ENCODE data around the gene EDIL3. TPM values are rescaled to one million over a fixed set of nuclear protein-coding genes. Genes with fewer than 3 reads are reported as not detected.

Gene EDIL3
- total and polyA plus RNA-seq, 2 of the 8 experiments (the other 6 are each of a cell fraction or from before 2014, with no cell fraction given) = 14.7 to 47.2 TPM

GRCh38 chr5:84433461-84433860 lies 48.8 kb upstream of the EDIL3 start:
- no peaks in the 10 kb centered on the region for H3K27me3 ChIP-seq (replicated peaks in 1 of 4; ENCODE audit: control insufficient read depth in 3 of 4, extremely low read depth in 1 of 4, insufficient read depth in 3 of 4, low read length in 3 of 4)
- FAIRE-seq = no peak
- H2AFZ ChIP-seq (ENCODE audit: low read length) = no peak overlapping the region

More at GRCh38 chr5:84433461-84433860, 48.8 kb upstream of the EDIL3 start:
- no peak overlapping the region for H3K4me3 ChIP-seq (ENCODE audit: extremely low read depth in 1 of 4, insufficient read depth in 2 of 4, low read depth in 3 of 4, low read length in 4 of 4)
- H4K8ac ChIP-seq (ENCODE audit: extremely low read depth, insufficient read depth, low read length) = no peak overlapping the region
- H3K23me2 ChIP-seq (ENCODE audit: low read depth, low read length) = no peaks in the 10 kb centered on the region
- ChIA-PET CTCF (ENCODE audit: partially characterized antibody) (interaction anchor here (1.4 kb wide), 1 partner anchor 18 kb away, joined by 3 read pairs; no protein-coding TSS in a partner anchor), POLR2A (ENCODE audit: partially characterized antibody) (no interaction called here)
- H3K27ac ChIP-seq (ENCODE audit: low read depth, low read length) = no peak overlapping the region
- no peak overlapping the region for H2AK5ac ChIP-seq (ENCODE audit: low read depth, low read length)
- no peaks in the 10 kb centered on the region; a peak in 1 of 8 replicates for H3K36me3 ChIP-seq (ENCODE audit: control insufficient read depth in 2 of 4, insufficient read depth in 4 of 4, low read length in 3 of 4)
- H3K4me2 ChIP-seq (ENCODE audit: insufficient read depth in 1 of 2, low read depth in 2 of 2, low read length in 2 of 2) = no peak overlapping the region
- no peak overlapping the region for H4K5ac ChIP-seq (ENCODE audit: insufficient read length, low read depth, low read length)
- H3K4ac ChIP-seq (replicated peaks; ENCODE audit: insufficient read length, low read depth, low read length) = no peak overlapping the region
- no peaks in the 10 kb centered on the region for H3K79me1 ChIP-seq (ENCODE audit: low read depth, low read length)
- H2BK15ac ChIP-seq (ENCODE audit: low read length) = no peak overlapping the region
- H3K79me2 ChIP-seq (ENCODE audit: control insufficient read depth in 1 of 2, insufficient read depth in 2 of 2, low read length in 2 of 2) = no peaks in the 10 kb centered on the region
- H4K20me1 ChIP-seq (replicated peaks in 1 of 2; ENCODE audit: control insufficient read depth in 1 of 2, insufficient read depth in 2 of 2, low read length in 2 of 2) = no peaks in the 10 kb centered on the region
- H2BK120ac ChIP-seq (replicated peaks; ENCODE audit: low read depth, low read length) = no peak overlapping the region
- no peak overlapping the region for H3K23ac ChIP-seq (ENCODE audit: insufficient read length)
- no peak overlapping the region for H3K14ac ChIP-seq (ENCODE audit: insufficient read length)
- 96% methylated on average over 1 of the region's 1 CpG; no CpG with 5 or more reads in 1 of the 2 experiments for WGBS, 2 experiments (ENCODE audit: extremely low coverage in 1 of 2, insufficient coverage in 1 of 2, insufficient read length in 1 of 2, insufficient replicate concordance in 2 of 2, low coverage in 1 of 2, low lambda C conversion rate in 2 of 2, missing lambda C conversion rate in 1 of 2)
- H3K4me1 ChIP-seq (replicated peaks in 1 of 4; ENCODE audit: control insufficient read depth in 3 of 4, insufficient read depth in 4 of 4, low read length in 3 of 4) = peaks cover 0 to 5% (median 2%) of the 10 kb centered on the region in 4 experiments; a peak in 3 of 7 replicates
- no peak for TF ChIP-seq GTF2F1 (IDR thresholded peaks at IDR 0.05; ENCODE audit: borderline replicate concordance, low read depth, low read length)
- H2BK5ac ChIP-seq (ENCODE audit: low read depth, low read length) = no peak overlapping the region
- H4K91ac ChIP-seq (replicated peaks; ENCODE audit: insufficient read length, low read length) = no peak overlapping the region
- no peak overlapping the region for H3K9ac ChIP-seq (replicated peaks in 1 of 4; ENCODE audit: extremely low read depth in 1 of 4, low read depth in 3 of 4, low read length in 3 of 4)
- H3K9me3 ChIP-seq (ENCODE audit: insufficient read depth in 2 of 2, low read depth in 1 of 2, low read length in 1 of 2) = no peaks in the 10 kb centered on the region
- no peak for DNase-seq (ENCODE audit: low read depth in 1 of 2, low spot score in 2 of 2)
- H2BK20ac ChIP-seq (ENCODE audit: low read length) = no peak overlapping the region
- no peak overlapping the region for H3K56ac ChIP-seq (replicated peaks; ENCODE audit: insufficient read length, low read depth, low read length)
- H3K18ac ChIP-seq (ENCODE audit: extremely low read depth, low read length) = no peak overlapping the region
- no peak overlapping the region for H2BK12ac ChIP-seq (ENCODE audit: low read depth, low read length)

All from H1 (cell line).